Endothelial cell of umbilical vein (primary cell): Measurements from ENCODE around the gene MYO16. TPM values are rescaled to one million over a fixed set of nuclear protein-coding genes. Genes with fewer than 3 reads are reported as not detected.
A peak's percentile ranks its signal among the peaks of the same experiment; 100 is the strongest.

ENCODE experiments used
- BruUV-seq: library from RNA; stranded (reverse); fragments of 400-500 nt; replicated peaks from 2 replicates; lab custom pipeline; 2021; lab: Mats Ljungman, UMichigan
- CTCF ChIA-PET: fragments of 300-600, 350-600 bp; sonication (Branson Sonifier 250); formaldehyde crosslinking; loops from one replicate; lab custom pipeline; 2021; ENCODE audit warnings: antibody characterized with exemption, inconsistent platforms; lab: Charles Lee
- POLR2A ChIA-PET: fragments of 300-600, 350-600 bp; sonication (Branson Sonifier 250); formaldehyde crosslinking; loops from one replicate; lab custom pipeline; 2021; ENCODE audit warnings: antibody characterized with exemption, inconsistent platforms; lab: Charles Lee
- DNase-seq: peaks from one replicate; pipeline ENCODE4 v3.0.0-alpha.2; 2011; ENCODE audit warnings: low read depth, low spot score
- FAIRE-seq: peaks from 2 replicates; lab custom pipeline; 2011; peaks lifted over from hg19 to GRCh38; lab: Jason Lieb, UNC
- H2AFZ ChIP-seq: 2 replicates; pipeline ENCODE4 v1.6.0; 2012; ENCODE audit warnings: low read depth, low read length, control low read depth, inconsistent platforms
- H3K27ac ChIP-seq: 2 replicates; pipeline ENCODE4 v1.5.1; 2011; ENCODE audit warnings: low read depth, mild to moderate bottlenecking, control low read depth, low read length, moderate library complexity; ENCODE audit not compliant: insufficient read depth
- H3K27me3 ChIP-seq, 2 experiments: 2 replicates each; pipeline versions ENCODE4 v1.6.0 to v1.6.1; 2011; ENCODE audit warnings: low read length in 2 of 2, mixed read lengths in 1 of 2; ENCODE audit not compliant: control insufficient read depth in 2 of 2, insufficient read depth in 2 of 2
- H3K36me3 ChIP-seq, 2 experiments: 2 replicates in 1 of 2; 3 replicates in 1 of 2; pipeline ENCODE4 v1.5.1; 2011; ENCODE audit warnings: low read length in 2 of 2, mild to moderate bottlenecking in 1 of 2, moderate library complexity in 1 of 2; ENCODE audit not compliant: control insufficient read depth in 2 of 2, insufficient read depth in 2 of 2; ENCODE audit errors: extremely low read depth in 1 of 2
- H3K4me1 ChIP-seq: 3 replicates; pipeline ENCODE4 v1.5.1; 2011; ENCODE audit warnings: mild to moderate bottlenecking, low read length; ENCODE audit not compliant: control insufficient read depth, insufficient read depth; ENCODE audit errors: extremely low read depth
- H3K4me2 ChIP-seq: 2 replicates; pipeline ENCODE4 v1.6.1; 2011; ENCODE audit warnings: low read length, control low read depth, mixed read lengths; ENCODE audit not compliant: insufficient read depth
- H3K4me3 ChIP-seq, 3 experiments: fragments of 200-600 bp in 1 of 3; sonication (generic), shearing (Covaris generic) in 1 of 3; replicated peaks in 1 of 3; 2 replicates each; pipeline ENCODE4 v1.5.1; 2011 to 2016; ENCODE audit warnings: control low read depth in 3 of 3, low read length in 3 of 3, mild to moderate bottlenecking in 2 of 3, inconsistent platforms in 1 of 3, low read depth in 1 of 3, moderate library complexity in 1 of 3; ENCODE audit not compliant: insufficient read depth in 1 of 3
- H3K79me2 ChIP-seq: 2 replicates; pipeline ENCODE4 v1.6.0; 2012; ENCODE audit warnings: low read length, inconsistent platforms; ENCODE audit not compliant: control insufficient read depth, insufficient read depth
- H3K9ac ChIP-seq: replicated peaks from 2 replicates; pipeline ENCODE3; 2011; ENCODE audit warnings: low read length, control low read depth; ENCODE audit not compliant: insufficient read depth; ENCODE audit errors: extremely low read depth
- H3K9me1 ChIP-seq: replicated peaks from 3 replicates; pipeline ENCODE4 v1.6.0; 2011; ENCODE audit warnings: mild to moderate bottlenecking, low read length; ENCODE audit not compliant: control insufficient read depth, insufficient read depth; ENCODE audit errors: extremely low read depth
- H3K9me3 ChIP-seq: replicated peaks from 2 replicates; pipeline ENCODE4 v1.5.1; 2012; ENCODE audit warnings: low read length, inconsistent platforms; ENCODE audit not compliant: control insufficient read depth, insufficient read depth
- H4K20me1 ChIP-seq: replicated peaks from 2 replicates; pipeline ENCODE3; 2011; ENCODE audit warnings: mild to moderate bottlenecking, low read length; ENCODE audit not compliant: control insufficient read depth, insufficient read depth; ENCODE audit errors: extremely low read depth
- CTCF ChIP-seq, 2 donors: IDR thresholded peaks; 1 replicate in 1 of 2; 2 replicates in 1 of 2; pipeline ENCODE4 v1.5.1; 2011; ENCODE audit warnings: low read length in 2 of 2, mild to moderate bottlenecking in 2 of 2, moderate library complexity in 2 of 2, control low read depth in 1 of 2, inconsistent platforms in 1 of 2, low read depth in 1 of 2; ENCODE audit not compliant: insufficient read depth in 1 of 2; ENCODE audit errors: extremely low read depth in 1 of 2
- EZH2 ChIP-seq: IDR thresholded peaks from 2 replicates; pipeline ENCODE4 v1.6.1; 2012; ENCODE audit warnings: borderline replicate concordance, low read depth, mild to moderate bottlenecking, moderate library complexity, low read length, inconsistent platforms; ENCODE audit not compliant: severe bottlenecking
- FOS ChIP-seq: IDR thresholded peaks from 2 replicates; pipeline ENCODE4 v1.6.1; 2011; ENCODE audit warnings: mild to moderate bottlenecking, low read length, moderate library complexity, borderline replicate concordance; ENCODE audit not compliant: insufficient read depth
- GATA2 ChIP-seq: IDR thresholded peaks from 2 replicates; pipeline ENCODE4 v1.7.0; 2011; ENCODE audit warnings: low read depth, mild to moderate bottlenecking, moderate library complexity, mixed read lengths, low read length; ENCODE audit not compliant: insufficient read length, insufficient read depth
- JUN ChIP-seq: IDR thresholded peaks from 2 replicates; pipeline ENCODE4 v1.6.1; 2011; ENCODE audit warnings: borderline replicate concordance, low read depth; ENCODE audit not compliant: insufficient read length, insufficient read depth
- MAX ChIP-seq: IDR thresholded peaks from 2 replicates; pipeline ENCODE4 v1.6.1; 2011; ENCODE audit not compliant: insufficient read depth, insufficient read length
- MYC ChIP-seq: IDR thresholded peaks from one replicate; pipeline ENCODE4 v1.6.1; 2011; ENCODE audit warnings: mild to moderate bottlenecking, low read depth, low read length
- POLR2A ChIP-seq: IDR thresholded peaks from 2 replicates; pipeline ENCODE4 v1.6.1; 2012; ENCODE audit warnings: low read depth, mild to moderate bottlenecking, control low read depth, low read length
- POLR2AphosphoS5 ChIP-seq: IDR thresholded peaks from 2 replicates; pipeline ENCODE4 v1.6.1; 2012; ENCODE audit warnings: low read depth, mild to moderate bottlenecking, control low read depth, low read length, moderate library complexity; ENCODE audit not compliant: insufficient read depth
- dilution Hi-C: fragments of 300-500 bp; cut with MboI; formaldehyde crosslinking; loops from one replicate; pipeline ENCODE4 v1.15.0; 2019; ENCODE audit warnings: low sequenced_read_pairs; ENCODE audit not compliant: extremely low pct_ligation_motif_present
- intact Hi-C: fragments of 100-400 bp; cut with micrococcal nuclease; formaldehyde crosslinking; loops from one replicate; pipeline ENCODE4 v1.10.0; 2022
- polyA plus RNA-seq, 4 experiments: library from polyadenylated mRNA; depleted of rRNA in 3 of 4; stranded (reverse) in 3 of 4; unstranded in 1 of 4; fragments of >200 nt; gene quantifications; 2 replicates each; pipeline versions ENCODE4 v1.2.1 to v1.2.3, GENCODE V29; 2011 to 2012; ENCODE audit warnings: missing spikeins in 1 of 4
- total RNA-seq: library from RNA; stranded (reverse); gene quantifications from 2 replicates; pipeline ENCODE4 v1.2.3, GENCODE V29; 2021

The MYO16 gene
- total and polyA plus RNA-seq, 2 donors (not counting 3 experiments of a cell fraction or from before 2014, with no cell fraction given): 0.03 to 0.04 TPM

- H3K79me2 ChIP-seq: no peaks in the 10 kb centered on the region
- DNase-seq (peak; percentile 83), FAIRE-seq (peak; percentile 68)
- POLR2A ChIA-PET: no interaction called here
- no peaks in the 10 kb centered on the region for H3K9me1 ChIP-seq
- CTCF ChIA-PET: interaction anchor here (1.0 to 1.9 kb wide), 4 partner anchors 104 to 643 kb away, joined by 3 to 10 read pairs (median 6); no protein-coding TSS in a partner anchor
- peaks cover 5 to 7% of the 10 kb centered on the region in 2 experiments for H3K27me3 ChIP-seq
- H3K27ac ChIP-seq: peak overlapping the region; percentile 29
- dilution Hi-C loops: no loop called here
- TF ChIP-seq EZH2 (no peak), MAX (no peak), JUN (peak; percentile 80), POLR2AphosphoS5 (peak; percentile 18), FOS (peak; percentile 85), GATA2 (peak; percentile 78), MYC (no peak), CTCF (IDR thresholded peaks at IDR 0.05; ENCODE audit: extremely low read depth in 1 of 2, insufficient read depth in 1 of 2, low read depth in 1 of 2, low read length in 2 of 2) (no peak), POLR2A (no peak)
- intact Hi-C loops: loop anchor here (1.0 to 10.0 kb wide), 4 partner anchors 127 to 518 kb away; no protein-coding TSS in a partner anchor
- no peak overlapping the region for H3K9ac ChIP-seq
- peak overlapping the region; percentile 27 for H3K4me2 ChIP-seq
- peaks cover 22% of the 10 kb centered on the region for H3K4me1 ChIP-seq
- H3K9me3 ChIP-seq: no peaks in the 10 kb centered on the region
- H3K4me3 ChIP-seq: no peak overlapping the region
- H4K20me1 ChIP-seq: no peaks in the 10 kb centered on the region
- H2AFZ ChIP-seq: no peak overlapping the region
- no TSS peak for BruUV-seq
- H3K36me3 ChIP-seq: no peaks in the 10 kb centered on the region
Measured at GRCh38 chr13:109146912-109147647, 517.7 kb downstream of the MYO16 start.
